ENCODE measurements around the gene SLC22A17.
"Not testable (repeated sequence)": the region's sequence is repeated elsewhere in the genome, so short reads cannot be mapped to it uniquely, and the experiment has no call there.

- TF ChIP-seq CTCF (IDR thresholded peaks at IDR 0.05; ENCODE audit: insufficient read depth, low read depth, low read length); EZH2 (IDR thresholded peaks at IDR 0.05; ENCODE audit: insufficient read depth, low read length): not testable (repeated sequence)
These were observed 37.2 kb upstream of the SLC22A17 start for GRCh38 chr14:23389871-23390270.

Data from astrocyte (in vitro differentiated cells and primary cell).